H1 (cell line): Measurements from ENCODE around the gene ADK. TPM values are rescaled to one million over a fixed set of nuclear protein-coding genes. Genes with fewer than 3 reads are reported as not detected.

Experiments used
- CTCF ChIP-seq, 3 experiments: IDR thresholded peaks; 1 replicate in 2 of 3; 2 replicates in 1 of 3; pipeline versions ENCODE4 v1.5.1 to v1.6.1; 2011; ENCODE audit warnings: low read length in 3 of 3, mild to moderate bottlenecking in 3 of 3, inconsistent platforms in 2 of 3, low read depth in 1 of 3, moderate library complexity in 1 of 3; ENCODE audit not compliant: insufficient read depth in 1 of 3; ENCODE audit errors: control extremely low read depth in 1 of 3
- polyA plus RNA-seq, 7 experiments: library from polyadenylated mRNA; depleted of rRNA in 3 of 7; stranded (reverse) in 5 of 7; unstranded in 2 of 7; fragments of >200 nt in 5 of 7; fragments of 200-250 nt in 2 of 7; gene quantifications; 1 replicate in 5 of 7; 2 replicates in 1 of 7; 4 replicates in 1 of 7; pipeline versions ENCODE4 v1.2.1 to v1.2.3, GENCODE V29; 2011 to 2013; ENCODE audit warnings: missing spikeins in 2 of 7, mixed read lengths in 2 of 7
- total RNA-seq: library from RNA; stranded (reverse); fragmentation: NEBNext Ultra II Directional; extraction: Animal tissue kit (Norgen Biotek cat#: 25700); gene quantifications from 2 replicates; pipeline ENCODE4 v1.2.1, GENCODE V29; 2021

Gene ADK
- total and polyA plus RNA-seq, 2 of the 8 experiments (the other 6 are each of a cell fraction or from before 2014, with no cell fraction given) = 12.3 to 42.4 TPM

GRCh38 chr10:74175510-74176379, 24.7 kb downstream of the ADK start (continued):
- TF ChIP-seq CTCF (IDR thresholded peaks at IDR 0.05; ENCODE audit: control extremely low read depth in 1 of 3, insufficient read depth in 1 of 3, low read depth in 1 of 3, low read length in 3 of 3) = no peak
